A549 (cell line): ENCODE results near the gene SPRR5. TPM values are rescaled to one million over a fixed set of nuclear protein-coding genes. Genes with fewer than 3 reads are reported as not detected.

Source experiments
- ATAC-seq, 2 experiments: fragments of 200-7000 bp in 1 of 2; fragments of >200 bp in 1 of 2; cut with Nextera tagmentation in 1 of 2; cut with Tn5 transposase in 1 of 2; 3 replicates each; pipeline versions ENCODE4 v1.8.0 to v1.9.1; 2018 to 2020; ENCODE audit warnings: mild to moderate bottlenecking in 1 of 2, moderate library complexity in 1 of 2
- CTCF ChIA-PET: fragments of 300-600 bp; sonication (Branson Sonifier 250); formaldehyde crosslinking; extraction: SDS; loops from one replicate; lab custom pipeline; 2021; ENCODE audit warnings: antibody characterized with exemption, inconsistent platforms; lab: Yijun Ruan, JAX
- POLR2A ChIA-PET: fragments of 350-600 bp; formaldehyde crosslinking; extraction: SDS; loops from one replicate; lab custom pipeline; 2021; ENCODE audit warnings: antibody characterized with exemption, inconsistent platforms; lab: Yijun Ruan, JAX
- DNase-seq, 2 experiments: peaks; one replicate each; pipeline versions ENCODE4 v3.0.0 to v3.0.0-alpha.2; 2011 to 2016; ENCODE audit warnings: low read depth in 1 of 2, low spot score in 1 of 2
- FAIRE-seq: peaks from 2 replicates; lab custom pipeline; 2011; peaks lifted over from hg19 to GRCh38; lab: Jason Lieb, UNC
- H3K27ac ChIP-seq, 2 experiments: fragments of >200 bp; sonication (Bioruptor Twin); formaldehyde crosslinking; 3 replicates each; pipeline ENCODE4 v1.5.1; 2016 to 2017
- H3K4me1 ChIP-seq: fragments of >200 bp; sonication (Bioruptor Twin); formaldehyde crosslinking; 3 replicates; pipeline ENCODE4 v1.6.1; 2016
- H3K4me2 ChIP-seq: fragments of >200 bp; sonication (Bioruptor Twin); formaldehyde crosslinking; 3 replicates; pipeline ENCODE4 v1.6.1; 2016
- H3K4me3 ChIP-seq: fragments of >200 bp; sonication (Bioruptor Twin); formaldehyde crosslinking; 3 replicates; pipeline ENCODE4 v1.5.1; 2016
- H3K9me3 ChIP-seq: fragments of >200 bp; sonication (Bioruptor Twin); formaldehyde crosslinking; 3 replicates; pipeline ENCODE4 v1.6.1; 2016
- ATOH8 ChIP-seq: fragments of 250-450 bp; sonication (Bioruptor Pico); IDR thresholded peaks from 2 replicates; pipeline ENCODE4 v1.5.0; 2020; ENCODE audit warnings: low read depth, mild to moderate bottlenecking, moderate library complexity
- BCL3 ChIP-seq: fragments of >200 bp; sonication (Bioruptor Twin); formaldehyde crosslinking; IDR thresholded peaks from 3 replicates; pipeline ENCODE4 v1.6.1; 2016
- CEBPB ChIP-seq, 2 experiments: fragments of >200 bp in 1 of 2; sonication (Bioruptor Twin) in 1 of 2; formaldehyde crosslinking in 1 of 2; IDR thresholded peaks; 2 replicates each; pipeline ENCODE4 v1.6.1; 2012 to 2016
- CTCF ChIP-seq: fragments of >200 bp; sonication (Bioruptor Twin); formaldehyde crosslinking; IDR thresholded peaks from 3 replicates; pipeline ENCODE4 v1.5.1; 2016
- EHF ChIP-seq: fragments of 250-450 bp; sonication (Bioruptor Pico); IDR thresholded peaks from 2 replicates; pipeline ENCODE4 v1.5.0; 2020; ENCODE audit warnings: mild to moderate bottlenecking
- EHMT2 ChIP-seq: fragments of 200-600 bp; sonication (generic); IDR thresholded peaks from 2 replicates; pipeline ENCODE4 v1.6.1; 2016; ENCODE audit warnings: antibody characterized with exemption, low read depth, mild to moderate bottlenecking, moderate library complexity
- EP300 ChIP-seq, 2 experiments: fragments of >200 bp; sonication (Bioruptor Twin); formaldehyde crosslinking; IDR thresholded peaks; 2 replicates in 1 of 2; 3 replicates in 1 of 2; pipeline ENCODE4 v1.6.1; 2016 to 2017
- FOSL2 ChIP-seq, 2 experiments: fragments of 450-650 bp in 1 of 2; fragments of >200 bp in 1 of 2; sonication (Bioruptor Twin) in 1 of 2; formaldehyde crosslinking; IDR thresholded peaks; 2 replicates each; pipeline versions ENCODE4 v1.5.0 to v1.6.1; 2016 to 2020; ENCODE audit warnings: mild to moderate bottlenecking in 1 of 2, moderate library complexity in 1 of 2
- GATA3 ChIP-seq: IDR thresholded peaks from 2 replicates; pipeline ENCODE4 v1.6.1; 2012; ENCODE audit warnings: borderline replicate concordance
- HOXA7 ChIP-seq: fragments of 250-450 bp; sonication (Bioruptor Pico); IDR thresholded peaks from 2 replicates; pipeline ENCODE4 v1.5.0; 2020; ENCODE audit warnings: mild to moderate bottlenecking, moderate library complexity
- JUN ChIP-seq, 2 experiments: fragments of >200 bp; sonication (Bioruptor Twin); formaldehyde crosslinking; IDR thresholded peaks; 2 replicates in 1 of 2; 3 replicates in 1 of 2; pipeline ENCODE4 v1.6.1; 2016 to 2017
- JUNB ChIP-seq: fragments of >200 bp; sonication (Bioruptor Twin); formaldehyde crosslinking; IDR thresholded peaks from 2 replicates; pipeline ENCODE4 v1.6.1; 2016
- KDM5A ChIP-seq: fragments of 200-600 bp; sonication (generic); IDR thresholded peaks from 2 replicates; pipeline ENCODE4 v1.6.1; 2016; ENCODE audit warnings: antibody characterized with exemption, mild to moderate bottlenecking
- MAZ ChIP-seq: fragments of 150-350 bp; IDR thresholded peaks from 2 replicates; pipeline ENCODE4 v1.6.1; 2014; ENCODE audit warnings: antibody characterized with exemption, low read depth, low read length, borderline replicate concordance
- MYC ChIP-seq: IDR thresholded peaks from 2 replicates; pipeline ENCODE4 v1.6.1; 2012; ENCODE audit warnings: mild to moderate bottlenecking, inconsistent platforms, low read length, improper control_type of control experiment, borderline replicate concordance
- NFE2L2 ChIP-seq: fragments of 150-350 bp; conservative IDR thresholded peaks from 2 replicates; pipeline ENCODE4 v1.6.1; 2014; ENCODE audit warnings: low read length
- NR3C1 ChIP-seq: fragments of >200 bp; sonication (Bioruptor Twin); formaldehyde crosslinking; IDR thresholded peaks from 3 replicates; pipeline ENCODE4 v1.6.1; 2017
- RARB ChIP-seq: fragments of 250-450 bp; sonication (Bioruptor Pico); IDR thresholded peaks from 2 replicates; pipeline ENCODE4 v1.8.0; 2021; ENCODE audit warnings: mild to moderate bottlenecking, moderate library complexity
- RCOR1 ChIP-seq: fragments of 150-350 bp; IDR thresholded peaks from 2 replicates; pipeline ENCODE4 v1.6.1; 2014; ENCODE audit warnings: antibody characterized with exemption, low read length, low read depth
- RFX5 ChIP-seq: fragments of 450-650 bp; IDR thresholded peaks from 2 replicates; pipeline ENCODE4 v1.7.1; 2014; ENCODE audit warnings: antibody characterized with exemption, mild to moderate bottlenecking, moderate library complexity
- TFCP2L1 ChIP-seq: fragments of 250-450 bp; sonication (Bioruptor Pico); IDR thresholded peaks from 2 replicates; pipeline ENCODE4 v1.5.0; 2021; ENCODE audit warnings: mild to moderate bottlenecking
- TP53 ChIP-seq: fragments of 250-450 bp; sonication (Bioruptor Pico); IDR thresholded peaks from 2 replicates; pipeline ENCODE4 v1.5.0; 2021; ENCODE audit warnings: mild to moderate bottlenecking, moderate library complexity
- USF2 ChIP-seq: fragments of 450-650 bp; IDR thresholded peaks from 2 replicates; pipeline ENCODE4 v1.6.1; 2014; ENCODE audit warnings: antibody characterized with exemption
- ZFP36 ChIP-seq: fragments of 450-650 bp; IDR thresholded peaks from 2 replicates; pipeline ENCODE4 v1.6.1; 2014; ENCODE audit warnings: borderline replicate concordance; ENCODE audit not compliant: partially characterized antibody
- ZNF302 ChIP-seq: fragments of 250-450 bp; sonication (Bioruptor Pico); IDR thresholded peaks from 2 replicates; pipeline ENCODE4 v1.9.0; 2021; ENCODE audit warnings: inconsistent platforms, mild to moderate bottlenecking, moderate library complexity
- WGBS: methylation state at CpG from one replicate; pipeline ENCODE4 v1.1.6; 2017; ENCODE audit errors: missing lambda C conversion rate; 5-methylcytosine and 5-hydroxymethylcytosine counted together
- polyA plus RNA-seq, 4 experiments: library from polyadenylated mRNA; depleted of rRNA in 3 of 4; stranded (reverse); fragments of >200 nt; fragmentation: RNase III in 1 of 4; extraction: RNeasy Plus Mini Kit Qiagen cat#74134 plus additional on column Dnase treatment in 1 of 4; gene quantifications; 2 replicates in 3 of 4; 3 replicates in 1 of 4; pipeline ENCODE4 v1.2.3, GENCODE V29; 2011 to 2017

Gene SPRR5
- polyA plus RNA-seq, 2 of the 4 experiments (the other 2 are of a cell fraction): not detected

GRCh38 chr1:152906023-152906565 lies 40.9 kb upstream of the SPRR5 start:
- ChIA-PET CTCF (interaction anchor here (0.9 to 2.1 kb wide), 2 partner anchors 34 to 35 kb away, joined by 6 to 7 read pairs; no protein-coding TSS in a partner anchor), POLR2A (no interaction called here)
- Histone ChIP-seq H3K9me3 (no peaks in the 10 kb centered on the region), H3K27ac (no peak overlapping the region), H3K4me2 (no peak overlapping the region), H3K4me3 (no peak overlapping the region), H3K4me1 (no peaks in the 10 kb centered on the region)
- peak; percentile 65 to 68; a peak in 5 of 6 replicates for ATAC-seq
- WGBS: 6% methylated on average over 5 of the region's 5 CpGs
- TF ChIP-seq EHMT2 (no peak), ZNF302 (no peak), HOXA7 (CRISPR knock-in tag) (no peak), ZFP36 (no peak), KDM5A (no peak), TP53 (no peak), USF2 (no peak), MAZ (no peak), TFCP2L1 (no peak), FOSL2 (IDR thresholded peaks at IDR 0.05) (no peak), FOSL2 (CRISPR knock-in tag; IDR thresholded peaks at IDR 0.05) (no peak), RFX5 (no peak), CTCF (no peak), BCL3 (no peak), JUN (IDR thresholded peaks at IDR 0.05) (no peak), RCOR1 (no peak), ATOH8 (CRISPR knock-in tag) (no peak), NR3C1 (no peak)
- DNase-seq: peak in 1 of 2 experiments; percentile 48
- FAIRE-seq: no peak

DNA sequence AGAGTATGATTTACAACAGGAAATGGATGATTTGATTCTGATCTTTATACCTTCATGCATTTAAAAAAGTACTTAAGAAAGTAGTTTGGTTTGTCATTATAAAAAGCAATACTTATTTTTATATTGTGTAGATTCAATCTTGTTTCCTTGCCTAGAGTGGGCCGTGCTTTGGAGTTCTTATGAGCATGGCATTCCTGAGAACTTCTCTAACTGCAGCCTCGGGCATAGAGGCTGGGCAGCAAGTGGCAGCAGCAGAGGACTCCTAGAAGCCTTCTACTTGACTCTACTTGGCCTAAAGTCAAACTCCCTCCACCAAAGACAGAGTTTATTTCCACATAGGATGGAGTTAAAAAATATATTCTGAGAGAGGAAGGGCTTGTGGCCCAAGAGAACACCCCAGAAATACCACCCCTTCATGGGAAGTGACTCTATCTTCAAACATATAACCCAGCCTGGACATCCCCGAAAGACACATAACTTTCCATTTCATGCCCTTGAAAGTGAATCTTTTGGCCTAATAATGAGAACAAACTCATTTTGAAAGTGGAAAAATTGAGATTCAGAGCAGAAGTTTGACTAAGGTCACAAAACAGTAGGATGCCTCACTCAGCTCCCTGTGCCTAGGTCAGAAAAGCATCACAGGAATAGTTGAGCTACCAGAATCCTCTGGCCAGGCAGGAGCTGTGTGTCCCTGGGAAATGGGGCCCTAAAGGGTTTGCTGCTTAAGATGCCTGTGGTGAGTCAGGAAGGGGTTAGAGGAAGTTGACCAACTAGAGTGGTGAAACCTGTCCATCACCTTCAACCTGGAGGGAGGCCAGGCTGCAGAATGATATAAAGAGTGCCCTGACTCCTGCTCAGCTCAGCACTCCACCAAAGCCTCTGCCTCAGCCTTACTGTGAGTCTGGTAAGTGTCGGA lies 39.1 kb upstream of the SPRR5 start, which contains the start of gene IVL:
TSS of gene IVL (plus strand) at position 861 of the 916 bp plus-strand sequence. CDS start 1,252 bp downstream, outside the sequence.
- Histone ChIP-seq H3K9me3 (no peaks in the 10 kb centered on the region), H3K4me3 (no peak within 1 kb of the TSS), H3K4me1 (no peaks in the 10 kb centered on the region), H3K27ac (no peak within 1 kb of the TSS), H3K4me2 (no peak within 1 kb of the TSS)
- WGBS: 14% methylated on average over 3 of the region's 4 CpGs
- POLR2A ChIA-PET: no interaction called here
- ATAC-seq (no peak), DNase-seq (no peak), FAIRE-seq (no peak)
- CTCF ChIA-PET: interaction anchor here (1.0 to 2.1 kb wide), 5 partner anchors 18 to 38 kb away, joined by 3 to 6 read pairs (median 5); no protein-coding TSS in a partner anchor
- TF ChIP-seq CTCF (no peak), EHF (no peak), TP53 (no peak), RARB (CRISPR knock-in tag) (no peak), MYC (no peak), JUNB (no peak), ZFP36 (no peak), TFCP2L1 (no peak), CEBPB (IDR thresholded peaks at IDR 0.05) (no peak), KDM5A (no peak), NFE2L2 (no peak), GATA3 (no peak), EP300 (IDR thresholded peaks at IDR 0.05) (no peak)
